Activated CD8-positive, alpha-beta T cell treated with anti-CD3 and anti-CD28 coated beads for 36 hours (primary cell): ENCODE data around the gene ZNF862. TPM values are rescaled to one million over a fixed set of nuclear protein-coding genes. Genes with fewer than 3 reads are reported as not detected.

Experiments used
- ATAC-seq: fragments of 200-7000 bp; cut with Tn5 transposase; one replicate; pipeline ENCODE4 v1.10.0; 2021; ENCODE audit warnings: mild to moderate bottlenecking, moderate library complexity
- CTCF ChIA-PET: fragments of 350-600 bp; sonication (Branson Sonifier 250); formaldehyde crosslinking; loops from one replicate; lab custom pipeline; 2021; ENCODE audit warnings: antibody characterized with exemption; lab: Charles Lee
- POLR2A ChIA-PET: fragments of 350-600 bp; sonication (Branson Sonifier 250); formaldehyde crosslinking; loops from one replicate; lab custom pipeline; 2021; ENCODE audit warnings: antibody characterized with exemption; lab: Charles Lee
- DNase-seq: peaks from one replicate; pipeline ENCODE4 v3.0.0-alpha.2; 2020
- H3K27ac Mint-ChIP-seq: one replicate; pipeline ENCODE4 v1.8.0; 2021; ENCODE audit warnings: mild to moderate bottlenecking, mixed read lengths
- H3K27me3 Mint-ChIP-seq: one replicate; pipeline ENCODE4 v1.8.0; 2021; ENCODE audit warnings: mixed read lengths
- H3K36me3 Mint-ChIP-seq: one replicate; pipeline ENCODE4 v1.8.0; 2021; ENCODE audit warnings: low read depth, mixed read lengths
- H3K4me1 Mint-ChIP-seq: one replicate; pipeline ENCODE4 v1.8.0; 2021; ENCODE audit warnings: low read depth, mixed read lengths
- H3K4me3 Mint-ChIP-seq: one replicate; pipeline ENCODE4 v1.8.0; 2021; ENCODE audit warnings: mild to moderate bottlenecking, moderate library complexity, mixed read lengths
- H3K9me3 Mint-ChIP-seq: one replicate; pipeline ENCODE4 v1.8.0; 2021; ENCODE audit warnings: mixed read lengths
- CTCF ChIP-seq: fragments of 200-600 bp; IDR thresholded peaks from one replicate; pipeline ENCODE4 v1.8.0; 2022; ENCODE audit warnings: antibody characterized with exemption, mild to moderate bottlenecking
- intact Hi-C: fragments of 100-400 bp; cut with micrococcal nuclease; formaldehyde crosslinking; loops from one replicate; pipeline ENCODE4 v1.10.0; 2022
- total RNA-seq, 2 experiments: library from RNA; stranded (reverse); gene quantifications; one replicate each; pipeline ENCODE4 v1.2.3, GENCODE V29; 2021

Gene ZNF862
- total RNA-seq, 2 experiments from 2014 or later = 11.0 to 12.4 TPM

GRCh38 chr7:149866139-149866778, 28.1 kb downstream of the ZNF862 start:
- ChIA-PET CTCF (interaction anchor here (1.1 to 1.3 kb wide), 3 partner anchors 12 to 18 kb away, joined by 3 to 6 read pairs (median 4); no protein-coding TSS in a partner anchor), POLR2A (interaction anchor here (0.7 to 0.9 kb wide), 2 partner anchors 21 to 1528 kb away, joined by 3 read pairs; no protein-coding TSS in a partner anchor)
- H3K27ac Mint-ChIP-seq = peak overlapping the region; percentile 95
- H3K9me3 Mint-ChIP-seq = no peaks in the 10 kb centered on the region
- ATAC-seq (no peak), DNase-seq (no peak)
- H3K4me3 Mint-ChIP-seq = peak overlapping the region; percentile 43
- peaks cover 81% of the 10 kb centered on the region for H3K4me1 Mint-ChIP-seq
- TF ChIP-seq CTCF = no peak
- intact Hi-C loops = no loop called here
- no peaks in the 10 kb centered on the region for H3K27me3 Mint-ChIP-seq
- peaks cover 19% of the 10 kb centered on the region for H3K36me3 Mint-ChIP-seq

- H3K27me3 Mint-ChIP-seq = no peaks in the 10 kb centered on the region
- intact Hi-C loops = no loop called here
These were observed 28.7 kb downstream of the ZNF862 start for GRCh38 chr7:149866779-149867447.

GRCh38 chr7:149867762-149868622, 29.8 kb downstream of the ZNF862 start:
- Mint-ChIP-seq H3K9me3 (no peaks in the 10 kb centered on the region), H3K36me3 (peaks cover 29% of the 10 kb centered on the region), H3K4me3 (no peak overlapping the region), H3K4me1 (peaks cover 91% of the 10 kb centered on the region), H3K27me3 (no peaks in the 10 kb centered on the region), H3K27ac (peak overlapping the region; percentile 95)
- intact Hi-C loops = no loop called here
- ATAC-seq = no peak
- POLR2A ChIA-PET = interaction anchor here (1.2 to 3.7 kb wide), 2 partner anchors 29 kb away, joined by 4 to 13 read pairs; partner anchors contain the start of gene ZNF862
- CTCF ChIA-PET = interaction anchor here (1.1 kb wide), 1 partner anchor 30 kb away, joined by 4 read pairs; the partner anchor contains the start of gene ZNF862
- DNase-seq = no peak
- no peak for TF ChIP-seq CTCF

More at GRCh38 chr7:149866779-149867447, 28.7 kb downstream of the ZNF862 start:
- Mint-ChIP-seq H3K27ac (peak overlapping the region; percentile 95), H3K4me3 (peak overlapping the region; percentile 7), H3K4me1 (peaks cover 87% of the 10 kb centered on the region), H3K9me3 (no peaks in the 10 kb centered on the region), H3K36me3 (peaks cover 24% of the 10 kb centered on the region)
- TF ChIP-seq CTCF = no peak
- ATAC-seq (no peak), DNase-seq (no peak)
- ChIA-PET CTCF (no interaction called here), POLR2A (interaction anchor here (1.2 kb wide), 1 partner anchor 28 kb away, joined by 4 read pairs; no protein-coding TSS in a partner anchor)

- H3K36me3 Mint-ChIP-seq = peaks cover 29% of the 10 kb centered on the region
- TF ChIP-seq CTCF = no peak
- ChIA-PET CTCF (interaction anchor here (1.1 kb wide), 1 partner anchor 30 kb away, joined by 4 read pairs; the partner anchor contains the start of gene ZNF862), POLR2A (interaction anchor here (1.3 to 3.7 kb wide), 3 partner anchors 11 to 30 kb away, joined by 3 to 13 read pairs (median 8); partner anchors contain the start of gene ZNF862)
- peaks cover 85% of the 10 kb centered on the region for H3K4me1 Mint-ChIP-seq
- no peaks in the 10 kb centered on the region for H3K9me3 Mint-ChIP-seq
- H3K27ac Mint-ChIP-seq = peak overlapping the region; percentile 76
- DNase-seq (no peak), ATAC-seq (no peak)
- intact Hi-C loops = loop anchor here (1.0 kb wide), 1 partner anchor 14 kb away; no protein-coding TSS in a partner anchor
- no peaks in the 10 kb centered on the region for H3K27me3 Mint-ChIP-seq
- H3K4me3 Mint-ChIP-seq = no peak overlapping the region
These were observed 30.6 kb downstream of the ZNF862 start for GRCh38 chr7:149868623-149869290.
